Measurements from ENCODE around the gene ATP5F1D. TPM values are rescaled to one million over a fixed set of nuclear protein-coding genes. Genes with fewer than 3 reads are reported as not detected.
A peak's percentile ranks its signal among the peaks of the same experiment; 100 is the strongest.

Gene ATP5F1D
- total and polyA plus RNA-seq, 2 of the 13 experiments (the other 11 are each of a cell fraction or from before 2014, with no cell fraction given), result 39.4 to 78.7 TPM

- TF ChIP-seq ZNF879 (CRISPR knock-in tag; IDR thresholded peaks at IDR 0.05) (no peak), ZBTB2 (CRISPR knock-in tag; IDR thresholded peaks at IDR 0.05; ENCODE audit: low read depth) (no peak; the same call in 1 of the 2 replicates), ZFP36L2 (CRISPR knock-in tag; IDR thresholded peaks at IDR 0.05) (no peak), IRF1 (CRISPR knock-in tag; IDR thresholded peaks at IDR 0.05; ENCODE audit: low read depth) (no peak), CBX1 (IDR thresholded peaks at IDR 0.05; ENCODE audit: low read depth) (no peak), SP4 (CRISPR knock-in tag; IDR thresholded peaks at IDR 0.05) (no peak), NBN (conservative IDR thresholded peaks at IDR 0.05) (no peak), ZEB1 (IDR thresholded peaks at IDR 0.05; ENCODE audit: insufficient replicate concordance, low read depth) (no peak), ATF3 (CRISPR knock-in tag; IDR thresholded peaks at IDR 0.05) (no peak), KMT2B (CRISPR knock-in tag; IDR thresholded peaks at IDR 0.05) (no peak), ZNF768 (CRISPR knock-in tag; IDR thresholded peaks at IDR 0.05) (peak; percentile 9; the same call in 1 of the 2 replicates), SMARCC2 (IDR thresholded peaks at IDR 0.05) (no peak), ADNP (CRISPR knock-in tag; IDR thresholded peaks at IDR 0.05) (no peak), ZNF337 (CRISPR knock-in tag; IDR thresholded peaks at IDR 0.05; ENCODE audit: borderline replicate concordance, low read depth) (no peak), ZNF782 (CRISPR knock-in tag; IDR thresholded peaks at IDR 0.05; ENCODE audit: borderline replicate concordance) (no peak), ZNF740 (CRISPR knock-in tag; IDR thresholded peaks at IDR 0.05) (no peak), ZNF513 (CRISPR knock-in tag; conservative IDR thresholded peaks at IDR 0.05) (no peak)
These were observed 4.1 kb downstream of the ATP5F1D start (continued) for GRCh38 chr19:1245494-1246264.

All from HepG2 (cell line).